IMR-90 (cell line): Measurements from ENCODE around the gene PDK1. TPM values are rescaled to one million over a fixed set of nuclear protein-coding genes. Genes with fewer than 3 reads are reported as not detected.

Source experiments
- ATAC-seq: fragments of 200-7000 bp; cut with Tn5 transposase; 2 replicates; pipeline ENCODE4 v1.9.1; 2020; ENCODE audit warnings: low read depth, mild to moderate bottlenecking, moderate library complexity
- BruUV-seq: library from RNA; stranded (reverse); fragments of 400-500 nt; replicated peaks from 2 replicates; lab custom pipeline; 2021; lab: Mats Ljungman, UMichigan
- CTCF ChIA-PET: fragments of 300-600 bp; formaldehyde crosslinking; extraction: SDS; loops from one replicate; lab custom pipeline; 2021; ENCODE audit warnings: antibody characterized with exemption; lab: Yijun Ruan, JAX
- POLR2A ChIA-PET: fragments of 300-600 bp; sonication (Branson Sonifier 250); formaldehyde crosslinking; loops from one replicate; lab custom pipeline; 2022; ENCODE audit warnings: antibody characterized with exemption; ENCODE audit not compliant: unreplicated experiment; lab: Charles Lee
- DNase-seq: peaks from one replicate; pipeline ENCODE4 v3.0.0; 2013
- H2AFZ ChIP-seq: replicated peaks from 2 replicates; pipeline ENCODE3; 2013; ENCODE audit warnings: low read length, mild to moderate bottlenecking; ENCODE audit not compliant: poor library complexity
- H2AK5ac ChIP-seq: 2 replicates; pipeline ENCODE4 v1.6.1; 2013; ENCODE audit warnings: low read depth, low read length, inconsistent platforms
- H2AK9ac ChIP-seq: replicated peaks from 2 replicates; pipeline ENCODE3; 2013; ENCODE audit warnings: mild to moderate bottlenecking, low read depth, low read length, moderate library complexity; ENCODE audit not compliant: poor library complexity
- H2BK120ac ChIP-seq: 2 replicates; pipeline ENCODE4 v1.6.1; 2013; ENCODE audit warnings: low read depth, low read length, inconsistent platforms
- H2BK15ac ChIP-seq: 3 replicates; pipeline ENCODE4 v1.6.1; 2013; ENCODE audit warnings: low read depth, low read length, inconsistent platforms
- H2BK20ac ChIP-seq: 2 replicates; pipeline ENCODE4 v1.6.1; 2013; ENCODE audit warnings: low read depth, mild to moderate bottlenecking, inconsistent platforms, low read length, moderate library complexity
- H2BK5ac ChIP-seq: 2 replicates; pipeline ENCODE4 v1.6.1; 2013; ENCODE audit warnings: mild to moderate bottlenecking, low read depth, low read length, inconsistent platforms; ENCODE audit not compliant: poor library complexity, severe bottlenecking
- H3K14ac ChIP-seq: replicated peaks from 2 replicates; pipeline ENCODE4 v1.6.1; 2013; ENCODE audit warnings: low read depth, low read length, inconsistent platforms
- H3K18ac ChIP-seq: 2 replicates; pipeline ENCODE4 v1.6.1; 2013; ENCODE audit warnings: low read depth, low read length, control low read depth
- H3K23ac ChIP-seq: 2 replicates; pipeline ENCODE4 v1.6.1; 2013; ENCODE audit warnings: low read depth, low read length, inconsistent platforms
- H3K27ac ChIP-seq: 2 replicates; pipeline ENCODE4 v1.5.1; 2013; ENCODE audit warnings: mild to moderate bottlenecking, control low read depth, low read length; ENCODE audit not compliant: insufficient read depth
- H3K27me3 ChIP-seq: 2 replicates; pipeline ENCODE4 v1.6.1; 2013; ENCODE audit warnings: low read length; ENCODE audit not compliant: control insufficient read depth, insufficient read depth
- H3K36me3 ChIP-seq: 2 replicates; pipeline ENCODE4 v1.6.1; 2013; ENCODE audit warnings: low read length, mixed read lengths; ENCODE audit not compliant: control insufficient read depth, insufficient read depth
- H3K4ac ChIP-seq: 2 replicates; pipeline ENCODE4 v1.6.1; 2013; ENCODE audit warnings: low read depth, low read length, inconsistent platforms
- H3K4me1 ChIP-seq: 2 replicates; pipeline ENCODE4 v1.6.1; 2013; ENCODE audit warnings: low read length, mixed read lengths; ENCODE audit not compliant: control insufficient read depth, insufficient read depth
- H3K4me2 ChIP-seq: 2 replicates; pipeline ENCODE4 v1.6.1; 2013; ENCODE audit warnings: low read depth, mild to moderate bottlenecking, control low read depth, low read length, moderate library complexity
- H3K4me3 ChIP-seq: 2 replicates; pipeline ENCODE4 v1.5.1; 2013; ENCODE audit warnings: low read depth, mild to moderate bottlenecking, control low read depth, low read length, moderate library complexity; ENCODE audit not compliant: insufficient read depth
- H3K56ac ChIP-seq: 2 replicates; pipeline ENCODE4 v1.6.1; 2013; ENCODE audit warnings: low read length, inconsistent platforms; ENCODE audit not compliant: insufficient read depth; ENCODE audit errors: extremely low read depth
- H3K79me1 ChIP-seq, 2 experiments: 2 replicates each; pipeline ENCODE4 v1.6.1; 2013; ENCODE audit warnings: low read length in 2 of 2, inconsistent platforms in 1 of 2, low read depth in 1 of 2
- H3K9ac ChIP-seq: 2 replicates; pipeline ENCODE4 v1.6.1; 2013; ENCODE audit warnings: low read depth, low read length, control low read depth
- H3K9me1 ChIP-seq: 2 replicates; pipeline ENCODE4 v1.6.1; 2013; ENCODE audit warnings: low read length, inconsistent platforms; ENCODE audit not compliant: insufficient read depth
- H3K9me3 ChIP-seq: 2 replicates; pipeline ENCODE4 v1.6.1; 2013; ENCODE audit warnings: low read length; ENCODE audit not compliant: control insufficient read depth, insufficient read depth
- H4K20me1 ChIP-seq: 2 replicates; pipeline ENCODE4 v1.6.1; 2013; ENCODE audit warnings: low read length, inconsistent platforms; ENCODE audit not compliant: insufficient read depth
- H4K5ac ChIP-seq: 2 replicates; pipeline ENCODE4 v1.6.1; 2013; ENCODE audit warnings: mild to moderate bottlenecking, low read depth, low read length, control low read depth
- H4K8ac ChIP-seq, 2 experiments: 2 replicates each; pipeline ENCODE4 v1.6.1; 2013; ENCODE audit warnings: low read depth in 2 of 2, low read length in 2 of 2, control low read depth in 1 of 2, inconsistent platforms in 1 of 2
- H4K91ac ChIP-seq: 2 replicates; pipeline ENCODE4 v1.6.1; 2013; ENCODE audit warnings: low read depth, low read length, inconsistent platforms; ENCODE audit not compliant: insufficient read depth
- BHLHE40 ChIP-seq: fragments of 150-350 bp; IDR thresholded peaks from 2 replicates; pipeline ENCODE4 v1.6.1; 2016; ENCODE audit warnings: mild to moderate bottlenecking, low read depth, low read length
- CEBPB ChIP-seq: IDR thresholded peaks from 2 replicates; pipeline ENCODE4 v1.6.1; 2012; ENCODE audit warnings: low read depth, low read length, improper control_type of control experiment
- CHD1 ChIP-seq: IDR thresholded peaks from 2 replicates; pipeline ENCODE4 v1.6.1; 2012; ENCODE audit warnings: low read depth, low read length, improper control_type of control experiment
- CTCF ChIP-seq: conservative IDR thresholded peaks from 2 replicates; pipeline ENCODE4 v1.5.1; 2012; ENCODE audit warnings: mild to moderate bottlenecking, low read depth, low read length, improper control_type of control experiment
- ELK1 ChIP-seq: fragments of 150-350 bp; IDR thresholded peaks from 2 replicates; pipeline ENCODE4 v1.6.1; 2016; ENCODE audit warnings: low read depth, mild to moderate bottlenecking, low read length, moderate library complexity, borderline replicate concordance
- FOS ChIP-seq: fragments of 150-350 bp; IDR thresholded peaks from 2 replicates; pipeline ENCODE4 v1.6.1; 2016; ENCODE audit warnings: low read depth, low read length
- MAFK ChIP-seq: IDR thresholded peaks from 2 replicates; pipeline ENCODE4 v1.6.1; 2012; ENCODE audit warnings: low read depth, low read length, improper control_type of control experiment
- MAZ ChIP-seq: IDR thresholded peaks from 2 replicates; pipeline ENCODE4 v1.6.1; 2012; ENCODE audit warnings: low read depth, mild to moderate bottlenecking, low read length, improper control_type of control experiment, moderate library complexity, borderline replicate concordance
- MXI1 ChIP-seq: IDR thresholded peaks from 2 replicates; pipeline ENCODE4 v1.6.1; 2012; ENCODE audit warnings: low read depth, mild to moderate bottlenecking, low read length, moderate library complexity, borderline replicate concordance
- NFE2L2 ChIP-seq: fragments of 150-350 bp; IDR thresholded peaks from 2 replicates; pipeline ENCODE4 v1.6.1; 2016; ENCODE audit warnings: low read depth, mild to moderate bottlenecking, low read length
- POLR2A ChIP-seq: IDR thresholded peaks from 2 replicates; pipeline ENCODE4 v1.6.1; 2012; ENCODE audit warnings: mild to moderate bottlenecking, low read depth, low read length
- RAD21 ChIP-seq: IDR thresholded peaks from 2 replicates; pipeline ENCODE4 v1.6.1; 2012; ENCODE audit warnings: low read length, improper control_type of control experiment
- RCOR1 ChIP-seq: IDR thresholded peaks from 2 replicates; pipeline ENCODE4 v1.6.1; 2012; ENCODE audit warnings: mild to moderate bottlenecking, low read length, improper control_type of control experiment; ENCODE audit not compliant: insufficient replicate concordance
- RFX5 ChIP-seq: IDR thresholded peaks from 2 replicates; pipeline ENCODE4 v1.8.0; 2012; ENCODE audit warnings: low read depth, mild to moderate bottlenecking, low read length, moderate library complexity
- SMC3 ChIP-seq: fragments of 150-350 bp; IDR thresholded peaks from 2 replicates; pipeline ENCODE4 v1.6.1; 2016; ENCODE audit warnings: low read depth, mild to moderate bottlenecking, antibody characterized with exemption, low read length, moderate library complexity
- USF2 ChIP-seq: fragments of 150-350 bp; IDR thresholded peaks from 2 replicates; pipeline ENCODE4 v1.6.1; 2017; ENCODE audit warnings: mild to moderate bottlenecking, antibody characterized with exemption, low read length, low read depth
- WGBS, 2 experiments: methylation state at CpG; one replicate each; pipeline versions ENCODE4 v1.1.5 to v1.1.7; 2013; ENCODE audit warnings: missing lambda C conversion rate in 2 of 2; ENCODE audit not compliant: insufficient read length in 1 of 2; ENCODE audit errors: extremely low coverage in 2 of 2; 5-methylcytosine and 5-hydroxymethylcytosine counted together
- dilution Hi-C: fragments of 300-500 bp; cut with HindIII; formaldehyde crosslinking; loops from one replicate; pipeline ENCODE4 v1.14.3; 2018; ENCODE audit warnings: low sequenced_read_pairs; ENCODE audit not compliant: unreplicated experiment
- in situ Hi-C: fragments of 300-500 bp; cut with MboI; formaldehyde crosslinking; loops from 3 replicates; pipeline ENCODE4 v1.14.3; 2019; ENCODE audit warnings: low sequenced_read_pairs, inconsistent platforms, mixed read lengths
- intact Hi-C: fragments of 100-400 bp; cut with micrococcal nuclease; formaldehyde crosslinking; loops from 2 replicates; pipeline ENCODE4 v1.10.0; 2022
- polyA plus RNA-seq, 3 experiments: library from polyadenylated mRNA; depleted of rRNA; stranded (reverse); fragments of >200 nt; gene quantifications; 2 replicates each; pipeline ENCODE4 v1.2.3, GENCODE V29; 2012; ENCODE audit warnings: low replicate concordance in 1 of 3
- total RNA-seq: library from RNA; depleted of rRNA; stranded (reverse); fragments of >200 nt; gene quantifications from 2 replicates; pipeline ENCODE4 v1.2.3, GENCODE V29; 2012

PDK1 gene
- total and polyA plus RNA-seq, 2 of the 4 experiments (the other 2 are of a cell fraction), result 38.1 to 85.9 TPM

GRCh38 chr2:172533687-172534086, 22.2 kb upstream of the PDK1 start:
- intact Hi-C loops, result no loop called here
- no peak overlapping the region for H3K4me3 ChIP-seq
- no peak overlapping the region for H2AFZ ChIP-seq
- no peak overlapping the region for H3K14ac ChIP-seq
- H3K79me1 ChIP-seq, result peaks cover 0 to 3% of the 10 kb centered on the region in 2 experiments; a peak in 1 of 4 replicates
- ATAC-seq (no peak), DNase-seq (no peak)
- no peaks in the 10 kb centered on the region for H3K4me1 ChIP-seq
- H4K20me1 ChIP-seq, result no peaks in the 10 kb centered on the region
- H3K56ac ChIP-seq, result no peak overlapping the region
- in situ Hi-C loops, result no loop called here
- no peak overlapping the region for H3K9ac ChIP-seq
- WGBS, 2 experiments, result no CpG with 5 or more reads among the region's 1 CpG
- H3K9me3 ChIP-seq, result peaks cover 6% of the 10 kb centered on the region
- no peak overlapping the region for H2BK15ac ChIP-seq
- no peak overlapping the region for H3K23ac ChIP-seq
- ChIA-PET POLR2A (no interaction called here), CTCF (no interaction called here)
- no peak overlapping the region for H2AK9ac ChIP-seq
- no TSS peak for BruUV-seq
- H4K8ac ChIP-seq, result no peak overlapping the region
- TF ChIP-seq RAD21 (no peak), BHLHE40 (no peak), CEBPB (no peak), USF2 (no peak), ELK1 (no peak), FOS (no peak), MXI1 (no peak), SMC3 (no peak), RFX5 (no peak), CTCF (no peak), POLR2A (no peak), RCOR1 (no peak), NFE2L2 (no peak), MAZ (no peak), MAFK (no peak), CHD1 (no peak)
- no peak overlapping the region for H4K5ac ChIP-seq
- H3K9me1 ChIP-seq, result no peaks in the 10 kb centered on the region
- H3K18ac ChIP-seq, result no peak overlapping the region
- no peak overlapping the region for H3K4ac ChIP-seq
- H4K91ac ChIP-seq, result no peak overlapping the region
- H2BK20ac ChIP-seq, result no peak overlapping the region
- no peak overlapping the region for H2AK5ac ChIP-seq
- no peak overlapping the region for H2BK5ac ChIP-seq
- dilution Hi-C loops, result no loop called here
- no peaks in the 10 kb centered on the region for H3K27me3 ChIP-seq
- H2BK120ac ChIP-seq, result no peak overlapping the region
- no peak overlapping the region for H3K4me2 ChIP-seq
- H3K27ac ChIP-seq, result no peak overlapping the region
- H3K36me3 ChIP-seq, result no peaks in the 10 kb centered on the region
